OCI-LY7 (cell line): ENCODE data around the gene ZMIZ2.

Experiments used
- CTCF ChIP-seq: fragments of 200-600 bp; sonication (generic); conservative IDR thresholded peaks from 2 replicates; pipeline ENCODE4 v1.5.1; 2014; ENCODE audit warnings: mild to moderate bottlenecking, antibody characterized with exemption, low read length, moderate library complexity, mixed read lengths
- EZH2phosphoT487 ChIP-seq: fragments of 200-600 bp; sonication (generic); IDR thresholded peaks from 2 replicates; pipeline ENCODE4 v1.6.1; 2018; ENCODE audit warnings: low read depth, borderline replicate concordance, mild to moderate bottlenecking, mixed run types, antibody characterized with exemption, low read length, moderate library complexity, mixed read lengths

DNA sequence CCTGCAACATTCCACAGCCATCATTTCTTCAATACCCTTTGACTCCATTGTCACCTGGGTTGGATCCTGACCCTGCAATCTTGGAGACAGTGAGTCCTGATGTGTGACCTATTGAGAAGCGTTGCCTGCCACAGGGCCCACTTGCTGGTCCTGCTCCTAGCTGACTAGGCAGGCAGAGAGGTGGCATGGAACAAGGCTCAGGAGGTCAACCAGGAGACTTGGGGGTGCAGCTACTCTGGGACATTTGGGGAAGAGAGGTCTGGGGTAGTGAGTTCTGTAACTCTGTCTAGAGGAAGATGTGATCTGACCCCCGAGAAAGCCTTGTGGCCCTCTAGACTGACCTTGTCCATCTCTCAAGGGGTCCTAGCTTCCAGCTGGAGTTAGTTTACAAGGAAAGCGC, 1.8 kb downstream of the ZMIZ2 start:
- TF ChIP-seq CTCF = no peak
- TF ChIP-seq EZH2phosphoT487 = no peak
